ENCODE measurements around the gene PLXNC1. TPM values are rescaled to one million over a fixed set of nuclear protein-coding genes. Genes with fewer than 3 reads are reported as not detected.

PLXNC1 gene
- total and polyA plus RNA-seq, 4 experiments from 2014 or later, result 2.9 to 27.6 (median 17.3) TPM

GRCh38 chr12:94192506-94192905, 44.1 kb downstream of the PLXNC1 start:
- Mint-ChIP-seq H3K27ac (no peak overlapping the region), H3K9me3 (peaks cover 0 to 3% (median 0%) of the 10 kb centered on the region in 8 donors), H3K36me3 (peaks cover 55 to 61% of the 10 kb centered on the region in 2 donors), H3K4me1 (peaks cover 0 to 16% (median 2%) of the 10 kb centered on the region in 4 donors), H3K27me3 (no peaks in the 10 kb centered on the region), H3K4me3 (no peak overlapping the region)
- Histone ChIP-seq H3K27me3 (ENCODE audit: insufficient read depth, low read length) (no peaks in the 10 kb centered on the region), H3K9me3 (ENCODE audit: control insufficient read depth in 1 of 2, low read length in 2 of 2) (no peaks in the 10 kb centered on the region), H3K4me3 (ENCODE audit: low read length in 2 of 2) (no peak overlapping the region), H3K4me1 (ENCODE audit: insufficient read depth, low read length) (no peaks in the 10 kb centered on the region), H3K36me3 (ENCODE audit: insufficient read depth, low read length) (no peaks in the 10 kb centered on the region), H3K27ac (ENCODE audit: low read depth, low read length) (no peak overlapping the region)
- CTCF ChIA-PET (ENCODE audit: partially characterized antibody), result interaction anchor here (0.6 to 1.7 kb wide), 5 partner anchors 12 to 91 kb away, joined by 3 to 4 read pairs (median 3); no protein-coding TSS in a partner anchor
- POLR2A ChIA-PET (ENCODE audit: partially characterized antibody), result interaction anchor here (1.1 kb wide), 1 partner anchor 15 kb away, joined by 4 read pairs; no protein-coding TSS in a partner anchor
- intact Hi-C loops (cut with micrococcal nuclease), result no loop called here
- no peak for DNase-seq

- intact Hi-C loops (cut with micrococcal nuclease), result no loop called here
- Histone ChIP-seq H3K27me3 (ENCODE audit: insufficient read depth, low read length) (no peaks in the 10 kb centered on the region), H3K36me3 (ENCODE audit: insufficient read depth, low read length) (no peaks in the 10 kb centered on the region), H3K4me1 (ENCODE audit: insufficient read depth, low read length) (no peaks in the 10 kb centered on the region), H3K9me3 (ENCODE audit: control insufficient read depth in 1 of 2, low read length in 2 of 2) (no peaks in the 10 kb centered on the region), H3K27ac (ENCODE audit: low read depth, low read length) (no peak overlapping the region), H3K4me3 (ENCODE audit: low read length in 2 of 2) (no peak overlapping the region)
- DNase-seq, result no peak
- Mint-ChIP-seq H3K27me3 (no peaks in the 10 kb centered on the region), H3K4me3 (no peak overlapping the region), H3K9me3 (peaks cover 0 to 3% (median 0%) of the 10 kb centered on the region in 8 donors), H3K4me1 (peaks cover 0 to 16% (median 2%) of the 10 kb centered on the region in 4 donors), H3K27ac (peak overlapping the region in 1 of 7 donors; percentile 68), H3K36me3 (peaks cover 55 to 62% of the 10 kb centered on the region in 2 donors)
- ChIA-PET CTCF (ENCODE audit: partially characterized antibody) (interaction anchor here (0.6 to 1.7 kb wide), 5 partner anchors 12 to 92 kb away, joined by 3 to 4 read pairs (median 3); no protein-coding TSS in a partner anchor), POLR2A (ENCODE audit: partially characterized antibody) (interaction anchor here (1.1 kb wide), 1 partner anchor 15 kb away, joined by 4 read pairs; no protein-coding TSS in a partner anchor)
Measured at GRCh38 chr12:94193168-94193567, 44.8 kb downstream of the PLXNC1 start.

GRCh38 chr12:94195483-94195882, 47.1 kb downstream of the PLXNC1 start:
- intact Hi-C loops (cut with micrococcal nuclease), result no loop called here
- H3K4me1 ChIP-seq (ENCODE audit: insufficient read depth, low read length), result no peaks in the 10 kb centered on the region
- no peak overlapping the region for H3K27ac ChIP-seq (ENCODE audit: low read depth, low read length)
- H3K9me3 Mint-ChIP-seq, result peaks cover 0 to 3% (median 0%) of the 10 kb centered on the region in 8 donors
- H3K4me3 ChIP-seq (ENCODE audit: low read length in 2 of 2), result no peak overlapping the region
- H3K4me3 Mint-ChIP-seq, result no peak overlapping the region
- no peak for DNase-seq
- no peaks in the 10 kb centered on the region for H3K27me3 Mint-ChIP-seq
- H3K27ac Mint-ChIP-seq, result peak overlapping the region in 2 of 7 donors; percentile 19 to 51
- H3K27me3 ChIP-seq (ENCODE audit: insufficient read depth, low read length), result no peaks in the 10 kb centered on the region
- ChIA-PET CTCF (ENCODE audit: partially characterized antibody) (no interaction called here), POLR2A (ENCODE audit: partially characterized antibody) (no interaction called here)
- no peaks in the 10 kb centered on the region for H3K9me3 ChIP-seq (ENCODE audit: control insufficient read depth in 1 of 2, low read length in 2 of 2)
- no peaks in the 10 kb centered on the region for H3K36me3 ChIP-seq (ENCODE audit: insufficient read depth, low read length)
- H3K36me3 Mint-ChIP-seq, result peaks cover 59 to 62% of the 10 kb centered on the region in 2 donors
- peaks cover 1 to 16% (median 3%) of the 10 kb centered on the region in 4 donors for H3K4me1 Mint-ChIP-seq

GRCh38 chr12:94198469-94198868, 50.1 kb downstream of the PLXNC1 start:
- peaks cover 13% of the 10 kb centered on the region for H3K4me1 ChIP-seq (ENCODE audit: insufficient read depth, low read length)
- ChIA-PET POLR2A (ENCODE audit: partially characterized antibody) (interaction anchor here (1.1 to 1.5 kb wide), 2 partner anchors 10 to 44 kb away, joined by 3 read pairs; no protein-coding TSS in a partner anchor), CTCF (ENCODE audit: partially characterized antibody) (no interaction called here)
- Mint-ChIP-seq H3K27ac (peak overlapping the region in 2 of 7 donors; percentile 6 to 25), H3K4me3 (no peak overlapping the region), H3K9me3 (no peaks in the 10 kb centered on the region), H3K4me1 (peaks cover 11 to 28% (median 17%) of the 10 kb centered on the region in 4 donors), H3K36me3 (peaks cover 41 to 46% of the 10 kb centered on the region in 2 donors), H3K27me3 (no peaks in the 10 kb centered on the region)
- no peaks in the 10 kb centered on the region for H3K9me3 ChIP-seq (ENCODE audit: control insufficient read depth in 1 of 2, low read length in 2 of 2)
- no peaks in the 10 kb centered on the region for H3K36me3 ChIP-seq (ENCODE audit: insufficient read depth, low read length)
- no peaks in the 10 kb centered on the region for H3K27me3 ChIP-seq (ENCODE audit: insufficient read depth, low read length)
- intact Hi-C loops (cut with micrococcal nuclease), result no loop called here
- H3K4me3 ChIP-seq (ENCODE audit: low read length in 2 of 2), result no peak overlapping the region
- no peak for DNase-seq
- no peak overlapping the region for H3K27ac ChIP-seq (ENCODE audit: low read depth, low read length)

GRCh38 chr12:94198872-94199271, 50.5 kb downstream of the PLXNC1 start:
- no peaks in the 10 kb centered on the region for H3K9me3 Mint-ChIP-seq
- intact Hi-C loops (cut with micrococcal nuclease), result no loop called here
- Histone ChIP-seq H3K9me3 (ENCODE audit: control insufficient read depth in 1 of 2, low read length in 2 of 2) (no peaks in the 10 kb centered on the region), H3K36me3 (ENCODE audit: insufficient read depth, low read length) (no peaks in the 10 kb centered on the region), H3K4me1 (ENCODE audit: insufficient read depth, low read length) (peaks cover 16% of the 10 kb centered on the region), H3K27ac (ENCODE audit: low read depth, low read length) (no peak overlapping the region), H3K27me3 (ENCODE audit: insufficient read depth, low read length) (no peaks in the 10 kb centered on the region), H3K4me3 (ENCODE audit: low read length in 2 of 2) (no peak overlapping the region)
- H3K36me3 Mint-ChIP-seq, result peaks cover 38 to 42% of the 10 kb centered on the region in 2 donors
- H3K4me1 Mint-ChIP-seq, result peaks cover 11 to 30% (median 19%) of the 10 kb centered on the region in 4 donors
- H3K4me3 Mint-ChIP-seq, result no peak overlapping the region
- peak overlapping the region in 4 of 7 donors; percentile 6 to 79 (median 14) for H3K27ac Mint-ChIP-seq
- ChIA-PET CTCF (ENCODE audit: partially characterized antibody) (no interaction called here), POLR2A (ENCODE audit: partially characterized antibody) (interaction anchor here (1.1 to 1.5 kb wide), 2 partner anchors 10 to 45 kb away, joined by 3 read pairs; no protein-coding TSS in a partner anchor)
- no peak for DNase-seq
- no peaks in the 10 kb centered on the region for H3K27me3 Mint-ChIP-seq

- intact Hi-C loops (cut with micrococcal nuclease), result no loop called here
- H3K36me3 Mint-ChIP-seq, result peaks cover 28 to 30% of the 10 kb centered on the region in 2 donors
- CTCF ChIA-PET (ENCODE audit: partially characterized antibody), result no interaction called here
Measured at GRCh38 chr12:94200069-94200468, 51.7 kb downstream of the PLXNC1 start.

GRCh38 chr12:94200695-94201094, 52.3 kb downstream of the PLXNC1 start:
- no peaks in the 10 kb centered on the region for H3K9me3 Mint-ChIP-seq
- POLR2A ChIA-PET (ENCODE audit: partially characterized antibody), result no interaction called here
- Histone ChIP-seq H3K27me3 (ENCODE audit: insufficient read depth, low read length) (no peaks in the 10 kb centered on the region), H3K4me3 (ENCODE audit: low read length in 2 of 2) (no peak overlapping the region), H3K9me3 (ENCODE audit: control insufficient read depth in 1 of 2, low read length in 2 of 2) (no peaks in the 10 kb centered on the region), H3K27ac (ENCODE audit: low read depth, low read length) (no peak overlapping the region), H3K4me1 (ENCODE audit: insufficient read depth, low read length) (peaks cover 30% of the 10 kb centered on the region), H3K36me3 (ENCODE audit: insufficient read depth, low read length) (no peaks in the 10 kb centered on the region)
- H3K36me3 Mint-ChIP-seq, result peaks cover 21 to 24% of the 10 kb centered on the region in 2 donors
- intact Hi-C loops (cut with micrococcal nuclease), result no loop called here
- no peaks in the 10 kb centered on the region for H3K27me3 Mint-ChIP-seq
- H3K4me1 Mint-ChIP-seq, result peaks cover 20 to 43% (median 31%) of the 10 kb centered on the region in 4 donors
- CTCF ChIA-PET (ENCODE audit: partially characterized antibody), result no interaction called here
- H3K27ac Mint-ChIP-seq, result peak overlapping the region in 2 of 7 donors; percentile 25 to 34
- no peak overlapping the region for H3K4me3 Mint-ChIP-seq
- no peak for DNase-seq

More at GRCh38 chr12:94200069-94200468, 51.7 kb downstream of the PLXNC1 start:
- H3K27me3 ChIP-seq (ENCODE audit: insufficient read depth, low read length), result no peaks in the 10 kb centered on the region
- H3K9me3 ChIP-seq (ENCODE audit: control insufficient read depth in 1 of 2, low read length in 2 of 2), result no peaks in the 10 kb centered on the region
- POLR2A ChIA-PET (ENCODE audit: partially characterized antibody), result no interaction called here
- H3K27ac ChIP-seq (ENCODE audit: low read depth, low read length), result no peak overlapping the region
- DNase-seq, result no peak
- peaks cover 24% of the 10 kb centered on the region for H3K4me1 ChIP-seq (ENCODE audit: insufficient read depth, low read length)
- no peak overlapping the region for H3K4me3 Mint-ChIP-seq
- peaks cover 18 to 38% (median 29%) of the 10 kb centered on the region in 4 donors for H3K4me1 Mint-ChIP-seq
- peak overlapping the region in 3 of 7 donors; percentile 6 to 30 (median 25) for H3K27ac Mint-ChIP-seq
- no peaks in the 10 kb centered on the region for H3K27me3 Mint-ChIP-seq
- no peaks in the 10 kb centered on the region for H3K36me3 ChIP-seq (ENCODE audit: insufficient read depth, low read length)
- no peaks in the 10 kb centered on the region for H3K9me3 Mint-ChIP-seq
- no peak overlapping the region for H3K4me3 ChIP-seq (ENCODE audit: low read length in 2 of 2)
